Nephron progenitor cell (in vitro differentiated cells): ENCODE measurements around the gene NR5A2.
A peak's percentile ranks its signal among the peaks of the same experiment; 100 is the strongest.

Experiments used
- DNase-seq: peaks from one replicate; pipeline ENCODE4 v3.0.0; 2021
- H3K27ac Mint-ChIP-seq: 2 replicates; pipeline ENCODE4 v1.8.0; 2021; ENCODE audit warnings: mild to moderate bottlenecking, moderate library complexity, mixed read lengths
- H3K27me3 Mint-ChIP-seq: 2 replicates; pipeline ENCODE4 v1.8.0; 2021; ENCODE audit warnings: mild to moderate bottlenecking, low read depth, mixed read lengths; ENCODE audit not compliant: poor library complexity
- H3K36me3 Mint-ChIP-seq: 2 replicates; pipeline ENCODE4 v1.8.0; 2021; ENCODE audit warnings: low read depth, mixed read lengths
- H3K4me1 Mint-ChIP-seq: 2 replicates; pipeline ENCODE4 v1.8.0; 2021; ENCODE audit warnings: mixed read lengths
- H3K4me3 Mint-ChIP-seq: 2 replicates; pipeline ENCODE4 v1.8.0; 2021; ENCODE audit warnings: mild to moderate bottlenecking, moderate library complexity, mixed read lengths
- H3K9me3 Mint-ChIP-seq: 2 replicates; pipeline ENCODE4 v1.8.0; 2021; ENCODE audit warnings: mild to moderate bottlenecking, moderate library complexity, mixed read lengths
- CTCF ChIP-seq: fragments of 200-600 bp; sonication (generic); IDR thresholded peaks from 2 replicates; pipeline ENCODE4 v1.5.0; 2021; ENCODE audit warnings: antibody characterized with exemption

The NR5A2 gene

GRCh38 chr1:200215350-200215749 is 187.8 kb downstream of the NR5A2 start:
- H3K4me3 Mint-ChIP-seq, result no peak overlapping the region
- H3K9me3 Mint-ChIP-seq, result peaks cover 29% of the 10 kb centered on the region
- H3K36me3 Mint-ChIP-seq, result peaks cover 6% of the 10 kb centered on the region
- no peak for DNase-seq
- no peak overlapping the region for H3K27ac Mint-ChIP-seq
- H3K4me1 Mint-ChIP-seq, result no peaks in the 10 kb centered on the region
- H3K27me3 Mint-ChIP-seq, result peaks cover 8% of the 10 kb centered on the region
- no peak for TF ChIP-seq CTCF

GRCh38 chr1:200217703-200218102 is 190.2 kb downstream of the NR5A2 start:
- no peak overlapping the region for H3K27ac Mint-ChIP-seq
- TF ChIP-seq CTCF, result no peak
- no peaks in the 10 kb centered on the region for H3K4me1 Mint-ChIP-seq
- peaks cover 6% of the 10 kb centered on the region for H3K36me3 Mint-ChIP-seq
- DNase-seq, result no peak
- H3K4me3 Mint-ChIP-seq, result no peak overlapping the region
- peaks cover 11% of the 10 kb centered on the region for H3K27me3 Mint-ChIP-seq
- peaks cover 33% of the 10 kb centered on the region for H3K9me3 Mint-ChIP-seq

- DNase-seq, result no peak
- Mint-ChIP-seq H3K27me3 (peaks cover 29% of the 10 kb centered on the region), H3K9me3 (peaks cover 8% of the 10 kb centered on the region), H3K36me3 (peaks cover 5% of the 10 kb centered on the region), H3K4me3 (no peak overlapping the region), H3K4me1 (peaks cover 17% of the 10 kb centered on the region), H3K27ac (peak overlapping the region; percentile 32)
- no peak for TF ChIP-seq CTCF
These were observed 194.2 kb downstream of the NR5A2 start for GRCh38 chr1:200221614-200222282.

GRCh38 chr1:200223207-200223606 is 195.7 kb downstream of the NR5A2 start:
- Mint-ChIP-seq H3K4me3 (no peak overlapping the region), H3K27ac (no peak overlapping the region), H3K4me1 (peaks cover 26% of the 10 kb centered on the region), H3K36me3 (peaks cover 5% of the 10 kb centered on the region), H3K9me3 (peaks cover 8% of the 10 kb centered on the region), H3K27me3 (peaks cover 27% of the 10 kb centered on the region)
- no peak for DNase-seq
- no peak for TF ChIP-seq CTCF

GRCh38 chr1:200223613-200224012 is 196.1 kb downstream of the NR5A2 start:
- no peak for DNase-seq
- peaks cover 30% of the 10 kb centered on the region for H3K4me1 Mint-ChIP-seq
- TF ChIP-seq CTCF, result no peak
- no peak overlapping the region for H3K4me3 Mint-ChIP-seq
- no peak overlapping the region for H3K27ac Mint-ChIP-seq
- peaks cover 5% of the 10 kb centered on the region for H3K36me3 Mint-ChIP-seq
- H3K9me3 Mint-ChIP-seq, result peaks cover 8% of the 10 kb centered on the region
- peaks cover 31% of the 10 kb centered on the region for H3K27me3 Mint-ChIP-seq

GRCh38 chr1:200224315-200224714 is 196.8 kb downstream of the NR5A2 start:
- Mint-ChIP-seq H3K4me3 (no peak overlapping the region), H3K36me3 (peaks cover 5% of the 10 kb centered on the region), H3K27me3 (peaks cover 38% of the 10 kb centered on the region), H3K4me1 (peaks cover 34% of the 10 kb centered on the region), H3K9me3 (peaks cover 8% of the 10 kb centered on the region), H3K27ac (peak overlapping the region; percentile 27)
- TF ChIP-seq CTCF, result no peak
- no peak for DNase-seq
